GM21528 (cell line): ENCODE measurements around the gene OOSP3.
"Not testable (repeated sequence)": the region's sequence is repeated elsewhere in the genome, so short reads cannot be mapped to it uniquely, and the experiment has no call there.

ENCODE experiments used
- ATAC-seq: cut with Tn5 transposase; IDR thresholded peaks from one replicate; pipeline ENCODE4 v1.9.1; 2021; ENCODE audit warnings: mild to moderate bottlenecking, moderate library complexity; ENCODE audit not compliant: unreplicated experiment, low FRiP score

The OOSP3 gene

DNA sequence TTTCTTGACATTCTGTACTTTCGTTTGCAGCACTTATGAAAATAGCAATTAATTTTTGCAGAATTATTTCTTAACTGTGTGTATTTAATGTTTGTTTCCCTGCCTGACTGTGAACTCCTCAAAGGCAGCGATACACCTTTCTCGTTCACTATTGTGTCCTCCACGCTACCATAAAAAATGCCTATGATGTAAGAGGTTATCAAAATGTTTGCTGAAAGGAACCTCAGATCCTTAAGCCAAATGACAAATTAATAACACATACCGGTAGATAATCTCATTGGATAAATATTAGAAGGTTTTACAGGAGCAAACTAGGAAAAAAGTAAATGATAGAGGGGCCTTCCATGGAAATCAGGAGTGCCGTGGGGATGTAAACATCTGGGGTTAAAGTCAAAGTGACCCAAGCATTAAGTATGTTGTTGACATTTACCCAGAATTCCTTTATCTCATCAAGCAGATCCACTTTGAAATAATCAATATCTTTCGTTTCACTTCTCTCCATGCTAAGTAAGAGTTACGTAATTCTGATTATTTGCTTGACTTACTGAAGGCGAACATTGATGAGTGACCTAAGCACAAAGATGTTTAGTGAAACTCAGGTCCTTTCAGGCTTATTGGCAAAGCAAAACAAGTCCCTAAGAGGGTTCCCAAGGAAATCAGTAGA lies 2.6 kb upstream of the OOSP3 start:
- ATAC-seq = no peak

DNA sequence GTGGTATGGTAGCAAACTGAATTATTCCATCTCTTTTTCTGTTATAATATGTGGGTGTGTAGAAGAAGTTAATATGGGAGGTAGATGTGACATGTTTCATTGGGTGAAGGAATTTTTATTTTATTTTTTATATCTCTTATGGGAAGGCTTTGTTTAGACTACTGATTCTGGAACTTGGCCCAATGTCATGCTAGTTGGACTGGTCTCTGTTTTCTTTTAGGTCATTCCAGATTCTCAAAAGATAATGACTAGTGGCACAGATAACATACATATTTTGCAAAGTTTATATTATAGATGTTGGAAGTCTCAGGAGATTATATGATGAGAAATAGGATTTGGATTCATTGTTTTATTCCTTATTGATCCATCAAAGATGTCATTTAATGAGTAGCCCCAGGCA lies 1.3 kb upstream of the OOSP3 start:
- no peak for ATAC-seq

DNA sequence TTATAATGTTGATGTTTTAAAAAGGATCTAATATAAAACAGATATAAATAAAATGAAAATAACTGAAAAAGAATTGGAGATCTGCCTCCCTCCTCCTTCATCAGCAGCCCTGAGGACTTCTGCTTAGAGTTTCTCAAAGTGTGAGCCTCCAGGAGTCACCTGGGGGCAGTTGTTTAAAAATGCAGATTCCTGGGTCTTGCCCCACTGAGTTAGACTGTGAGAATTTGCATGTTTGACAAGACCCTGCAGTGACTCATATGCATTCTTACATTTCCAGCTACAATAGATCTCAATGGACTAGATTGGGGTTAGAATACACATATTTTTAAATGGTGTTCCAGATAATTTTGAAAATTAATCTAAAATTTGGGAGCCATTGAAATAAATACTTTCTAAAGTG lies 798 bp upstream of the OOSP3 start:
- ATAC-seq = no peak

DNA sequence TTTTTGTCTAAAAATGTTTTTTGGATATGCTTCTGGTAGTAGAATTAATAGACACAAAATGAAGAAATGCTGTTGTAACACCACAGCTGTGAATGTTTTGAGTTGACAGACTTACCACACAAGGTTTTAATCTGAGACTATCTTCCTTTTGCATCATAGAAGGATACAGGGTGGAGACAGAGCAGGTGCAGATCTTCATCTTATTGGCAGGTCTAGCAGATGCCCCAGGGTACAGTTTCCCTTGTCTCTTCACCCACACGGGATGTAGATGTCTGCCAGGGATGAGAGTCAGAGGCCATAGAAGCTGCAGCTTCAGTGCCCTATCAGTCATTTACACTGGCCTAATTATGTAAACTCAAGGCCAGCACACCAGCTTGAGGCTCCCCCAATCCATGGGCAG lies 985 bp downstream of the OOSP3 start:
- no peak for ATAC-seq

DNA sequence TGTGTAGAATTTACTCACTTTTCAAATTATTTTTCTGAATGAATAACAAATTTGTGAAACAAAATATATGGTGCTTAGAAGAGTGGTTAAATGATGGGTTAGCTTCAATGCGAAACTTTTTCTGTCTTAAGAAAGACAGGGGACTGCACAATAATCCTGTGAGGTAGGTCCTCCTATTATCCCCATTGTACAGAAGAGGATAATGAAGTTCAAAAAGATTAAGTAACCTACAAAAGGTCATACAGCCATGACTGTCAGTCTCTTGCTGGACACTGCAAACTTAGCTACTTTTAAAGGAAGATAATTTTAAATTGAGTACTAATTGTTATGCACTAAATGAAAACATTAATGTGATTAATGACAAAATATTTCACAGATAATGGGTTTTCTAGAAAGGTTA lies 5.0 kb downstream of the OOSP3 start:
- ATAC-seq = no peak

DNA sequence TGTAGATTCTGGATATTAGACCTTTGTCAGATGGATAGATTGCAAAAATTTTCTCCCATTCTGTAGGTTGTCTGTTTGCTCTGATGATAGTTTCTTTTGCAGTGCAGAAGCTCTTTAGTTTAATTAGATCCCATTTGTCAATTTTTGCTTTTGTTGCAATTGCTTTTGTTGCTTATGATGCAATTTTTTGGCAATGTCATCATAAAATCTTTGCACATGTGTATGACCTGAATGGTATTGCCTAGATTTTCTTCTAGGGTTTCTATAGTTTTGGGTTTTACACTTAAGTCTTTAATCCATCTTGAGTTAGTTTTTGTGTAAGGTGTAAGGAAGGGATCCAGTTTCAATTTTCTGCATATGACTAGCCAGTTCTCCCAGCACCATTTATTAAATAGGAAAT lies 8.6 kb downstream of the OOSP3 start:
- not testable (repeated sequence) for ATAC-seq

DNA sequence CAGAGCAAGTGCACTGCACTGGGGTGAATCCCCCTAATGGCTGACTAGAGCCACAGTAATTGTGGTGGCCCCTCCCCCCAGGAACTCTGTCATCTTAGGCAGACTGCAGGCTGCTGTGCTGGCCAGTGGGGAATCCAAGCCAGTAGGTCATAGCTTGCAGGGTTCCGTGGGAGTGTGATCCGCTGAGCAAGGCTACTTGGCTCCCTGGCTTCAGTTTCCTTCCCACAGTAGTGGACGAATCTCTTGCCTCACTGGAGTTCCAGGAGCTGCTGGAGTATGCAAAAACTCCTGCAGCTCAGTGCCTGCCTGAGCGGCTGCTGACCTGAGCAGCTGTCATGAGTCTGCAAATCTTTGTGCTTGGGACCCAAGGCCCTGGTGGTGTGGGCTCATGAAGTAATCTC lies 13.2 kb downstream of the OOSP3 start:
- ATAC-seq = no peak

DNA sequence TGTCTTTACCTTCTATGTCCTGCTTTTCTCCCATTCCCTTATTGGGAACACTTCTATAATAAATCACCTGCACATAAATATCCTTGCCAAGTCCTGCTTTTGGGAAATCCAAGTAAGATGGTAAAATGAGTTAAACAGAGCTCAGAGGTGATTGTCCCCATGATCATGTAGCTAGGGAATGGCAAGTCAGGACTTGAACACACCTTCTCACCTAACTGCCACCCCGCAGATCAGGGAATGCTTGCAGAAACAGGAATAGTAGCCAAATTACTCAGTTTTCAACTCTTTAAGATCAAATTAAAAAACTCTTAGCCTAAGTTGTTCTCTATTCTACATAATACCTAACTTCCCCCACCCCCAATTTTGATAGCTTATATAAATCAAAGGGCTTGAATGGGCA lies 16.0 kb downstream of the OOSP3 start:
- no peak for ATAC-seq

DNA sequence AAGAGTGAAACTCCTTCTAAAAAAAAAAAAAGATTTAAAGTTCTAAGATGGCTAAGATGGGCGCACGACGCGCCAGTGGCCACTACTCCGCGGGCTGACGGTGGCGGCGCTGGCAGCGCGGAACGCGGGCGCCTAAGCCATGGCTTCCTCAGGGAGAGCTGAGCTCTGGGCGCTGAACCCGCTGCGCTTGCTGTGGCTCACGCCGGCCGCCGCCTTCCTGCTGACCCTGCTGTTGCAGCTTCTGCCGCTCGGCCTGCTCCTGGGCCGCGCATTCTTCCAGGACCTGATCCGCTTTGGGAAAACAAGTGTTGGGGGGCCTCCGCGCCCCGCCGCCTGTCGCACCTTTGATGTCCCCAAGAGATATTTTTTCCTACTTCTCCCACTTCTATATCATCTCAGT lies 19.5 kb downstream of the OOSP3 start:
- ATAC-seq = no peak

DNA sequence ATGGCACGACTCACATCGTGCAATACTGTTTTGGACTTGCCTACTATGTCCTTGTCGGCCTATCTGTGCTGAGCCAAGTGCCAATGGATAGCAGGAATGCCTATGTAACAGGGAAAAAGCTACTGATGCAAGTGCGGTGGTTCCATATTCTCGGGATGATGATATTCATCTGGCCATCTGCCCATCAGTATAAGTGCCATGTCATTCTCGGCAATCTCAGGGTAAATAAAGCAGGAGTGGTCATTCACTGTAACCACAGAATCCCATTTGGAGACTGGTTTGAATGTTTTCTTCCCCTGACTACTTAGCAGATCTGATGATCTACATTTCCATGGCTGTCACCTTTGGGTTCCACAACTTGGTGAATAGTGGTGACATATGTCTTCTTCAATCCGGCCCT lies 20.1 kb downstream of the OOSP3 start:
- no peak for ATAC-seq

DNA sequence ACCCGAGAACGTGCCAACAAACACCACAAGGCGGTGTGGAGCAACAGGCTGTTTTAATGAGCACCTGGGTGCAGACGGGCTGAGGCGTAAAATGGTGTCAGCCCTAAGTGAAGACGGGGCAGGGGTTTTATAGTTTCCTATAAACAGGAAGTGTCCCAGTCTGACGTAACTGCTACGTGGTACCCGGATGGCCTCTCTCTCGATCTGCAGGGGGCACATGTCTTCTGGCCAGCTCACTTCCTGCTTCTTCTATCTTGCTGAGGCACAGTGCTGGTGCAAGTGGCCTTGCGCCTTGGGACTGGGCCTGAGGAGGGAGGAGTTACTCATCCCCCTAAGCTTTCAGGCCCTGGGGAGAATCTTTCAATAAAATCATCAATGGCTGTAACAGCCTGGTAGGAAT lies 20.9 kb downstream of the OOSP3 start:
- no peak for ATAC-seq

DNA sequence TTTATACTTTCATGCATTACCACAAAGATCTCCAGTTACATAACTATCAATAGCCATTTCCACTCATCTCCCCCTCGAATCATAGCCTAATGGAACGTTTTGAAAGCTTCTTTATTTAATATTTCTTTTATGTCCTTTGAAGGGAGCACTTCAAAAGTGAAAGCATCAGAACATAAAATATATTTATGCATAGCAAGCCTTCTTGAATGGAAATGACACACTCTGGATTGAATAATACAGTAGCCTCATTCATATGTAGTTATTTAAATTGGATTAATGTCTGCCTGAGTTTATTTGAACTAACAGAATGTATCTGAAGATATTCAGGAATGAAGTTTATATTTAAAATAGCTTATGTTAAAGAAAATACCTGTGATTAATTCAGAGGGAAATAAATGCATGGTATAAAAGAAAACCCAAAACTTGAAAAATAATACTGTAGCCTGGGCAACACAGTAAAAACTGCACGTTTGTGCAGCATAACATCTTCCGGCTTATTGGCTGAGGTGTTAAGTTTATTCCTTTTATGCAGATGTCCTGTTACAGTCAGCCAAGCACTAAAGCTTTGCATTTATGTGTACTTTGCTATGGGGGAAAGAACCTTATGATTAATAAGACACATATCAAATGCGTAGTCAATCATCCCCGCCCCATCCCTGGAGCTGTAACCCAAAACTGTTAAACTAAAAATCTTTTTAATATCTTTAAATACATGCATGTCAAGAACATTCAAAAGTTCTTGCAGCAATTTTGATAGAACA lies 22.0 kb downstream of the OOSP3 start:
- ATAC-seq = no peak

DNA sequence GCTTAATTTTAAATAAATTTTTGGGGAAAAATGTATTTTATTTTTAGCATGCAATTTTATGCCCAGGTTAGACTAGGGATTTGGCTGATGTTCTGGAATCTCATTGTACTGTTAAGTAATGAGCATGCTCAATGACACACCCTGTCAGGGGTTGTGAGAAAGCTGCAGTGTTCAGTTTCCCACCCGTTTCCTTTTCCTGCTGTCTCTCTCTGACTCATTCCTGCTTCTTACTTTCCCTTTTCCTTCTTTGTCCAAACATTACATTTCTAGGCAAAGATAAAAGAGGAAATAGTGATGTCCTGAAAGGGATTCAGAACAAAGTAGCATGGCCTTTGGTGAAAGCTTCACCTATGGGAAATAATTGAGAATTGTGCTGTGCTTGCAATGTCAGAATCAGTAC lies 22.7 kb downstream of the OOSP3 start:
- ATAC-seq = no peak

DNA sequence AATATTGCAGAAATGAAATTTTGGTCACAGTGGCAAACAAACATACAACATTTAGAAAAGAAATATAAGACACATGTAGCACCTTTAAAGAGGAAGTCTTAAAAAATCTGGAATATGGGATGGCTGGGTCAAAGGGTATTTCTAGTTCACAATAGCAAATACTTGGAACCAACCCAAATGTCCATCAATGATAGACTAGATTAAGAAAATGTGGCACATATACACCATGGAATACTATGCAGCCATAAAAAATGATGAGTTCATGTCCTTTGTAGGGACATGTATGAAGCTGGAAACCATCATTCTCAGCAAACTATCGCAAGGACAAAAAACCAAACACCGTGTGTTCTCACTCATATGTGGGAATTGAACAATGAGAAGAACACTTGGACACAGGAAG lies 25.0 kb downstream of the OOSP3 start:
- not testable (repeated sequence) for ATAC-seq

DNA sequence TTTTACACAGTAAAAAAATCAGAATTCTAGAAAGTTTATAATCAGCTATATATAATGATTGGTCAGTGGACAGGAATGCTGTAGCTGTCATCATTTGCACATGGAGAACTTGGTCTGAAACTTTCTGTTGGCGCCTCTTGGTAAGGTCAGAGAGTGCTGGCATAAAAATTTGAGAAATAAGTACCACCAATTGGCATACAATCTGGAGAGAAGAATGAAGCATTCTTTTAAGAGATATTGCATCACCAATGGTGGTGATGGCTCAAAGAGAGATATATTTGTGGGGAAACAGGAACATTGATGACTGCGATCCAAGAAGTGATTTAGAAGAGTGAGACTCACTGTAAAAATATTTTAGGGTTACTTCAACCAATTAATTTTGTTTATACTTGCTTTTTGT lies 39.9 kb downstream of the OOSP3 start:
- no peak for ATAC-seq

DNA sequence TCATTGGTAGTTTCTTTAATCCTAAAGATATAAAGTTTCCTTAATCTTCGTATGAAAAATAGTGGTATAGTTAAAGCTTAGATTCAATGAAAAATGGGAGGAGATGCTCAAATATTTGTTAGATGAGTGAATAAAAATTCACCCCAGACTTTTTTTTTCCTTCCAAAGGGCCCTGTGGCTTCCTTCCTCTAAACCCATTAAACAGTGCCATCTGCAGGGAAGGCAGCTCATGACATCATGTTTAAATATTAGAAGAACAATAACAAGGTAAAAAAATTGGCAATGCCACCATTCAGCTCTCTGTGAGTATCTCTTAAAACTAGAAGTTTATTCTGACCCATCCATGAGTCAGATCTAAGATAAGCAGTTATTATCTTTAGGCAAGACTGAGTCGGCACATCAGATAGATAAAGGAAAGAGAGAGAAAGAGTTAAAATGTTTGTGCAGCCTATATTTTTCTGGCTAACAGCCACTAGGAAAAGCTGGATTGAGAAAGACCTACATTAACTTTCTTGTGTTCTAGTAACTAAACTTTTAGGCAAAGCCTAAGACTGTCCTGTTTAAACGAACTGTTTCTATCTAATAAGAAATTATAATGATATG lies 40.5 kb downstream of the OOSP3 start:
- ATAC-seq = no peak

DNA sequence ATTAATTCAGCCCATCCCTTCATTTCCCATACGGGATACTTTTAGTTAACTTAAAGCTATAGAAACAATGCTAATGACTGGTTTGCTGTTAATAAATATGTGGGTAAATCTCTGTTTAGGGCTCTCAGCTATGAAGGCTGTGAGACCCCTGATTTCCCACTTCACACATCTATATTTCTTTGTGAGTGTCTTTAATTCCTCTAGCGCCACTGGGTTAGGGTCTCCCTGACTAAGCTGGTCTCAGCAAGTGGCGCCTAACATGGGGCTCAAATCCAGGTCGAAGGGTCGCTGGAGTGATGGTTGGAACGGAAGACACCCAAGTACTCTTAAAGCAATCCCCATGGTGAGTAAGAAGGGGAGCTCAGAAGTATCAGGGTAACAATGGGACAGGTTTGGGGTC lies 45.2 kb downstream of the OOSP3 start:
- no peak for ATAC-seq

DNA sequence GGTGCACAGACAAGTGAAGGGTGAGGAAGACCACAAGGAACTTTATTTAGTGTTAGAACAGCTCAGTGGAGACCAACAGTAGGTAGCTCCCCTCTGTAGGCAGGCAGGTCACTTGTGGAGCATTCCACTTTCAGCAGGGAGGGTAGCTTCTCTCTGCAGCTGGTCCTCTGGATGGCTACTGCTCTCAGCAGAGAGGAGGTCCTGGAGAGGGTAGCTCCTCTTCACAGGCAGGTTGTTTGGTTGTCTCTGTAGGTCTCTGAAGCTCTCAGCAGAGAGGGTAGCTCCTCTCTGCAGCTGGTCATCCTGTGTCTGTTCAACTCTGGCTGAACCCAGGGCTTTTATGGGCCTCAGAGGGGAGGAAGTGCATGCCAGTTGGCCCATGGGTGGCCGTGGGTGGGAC lies 53.1 kb downstream of the OOSP3 start:
- ATAC-seq = no peak

DNA sequence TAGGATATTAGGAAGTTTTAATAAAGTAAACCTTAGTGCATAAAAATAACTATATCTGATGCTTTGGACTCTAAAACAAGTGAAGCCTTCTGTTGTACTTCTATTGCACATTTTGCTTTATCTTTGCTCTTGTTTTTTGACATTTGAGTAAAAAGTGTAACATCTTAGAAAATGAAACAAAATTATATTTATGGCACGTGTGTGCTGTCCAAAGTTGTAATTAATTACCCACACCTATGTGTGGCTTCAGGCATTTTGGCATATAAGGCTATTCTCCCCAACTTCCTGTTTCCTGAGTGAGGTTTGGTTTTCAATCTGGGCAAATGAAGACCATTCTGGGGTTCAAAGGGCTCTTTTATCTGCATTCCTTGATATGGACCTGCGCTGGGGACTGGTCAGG lies 59.5 kb downstream of the OOSP3 start, which contains the start of gene OOSP1:
Gene OOSP1, plus strand, starts transcription at position 301 of the 400 bp plus-strand sequence. Its CDS starts 23 bp downstream, at position 324.
- no peak for ATAC-seq

DNA sequence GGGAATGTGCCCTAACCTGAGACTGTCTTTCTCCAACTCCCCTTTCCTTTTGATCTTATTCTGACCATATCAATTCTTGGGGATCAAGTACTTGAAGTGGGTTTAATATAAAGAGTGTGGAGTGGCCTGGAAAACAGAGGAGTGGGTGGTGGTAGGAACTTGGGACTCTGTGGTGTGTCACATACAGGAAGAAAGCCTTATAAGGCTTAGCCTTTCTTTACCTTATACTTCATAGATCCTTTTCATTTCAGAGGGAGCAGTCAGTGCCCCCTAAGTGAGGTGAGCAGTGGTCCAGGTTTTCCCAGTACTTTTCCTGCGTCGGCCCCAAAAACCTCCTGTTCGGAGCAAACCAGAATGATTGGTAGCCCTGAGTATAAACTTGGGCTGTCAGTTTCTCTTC lies 60.1 kb downstream of the OOSP3 start:
- no peak for ATAC-seq

DNA sequence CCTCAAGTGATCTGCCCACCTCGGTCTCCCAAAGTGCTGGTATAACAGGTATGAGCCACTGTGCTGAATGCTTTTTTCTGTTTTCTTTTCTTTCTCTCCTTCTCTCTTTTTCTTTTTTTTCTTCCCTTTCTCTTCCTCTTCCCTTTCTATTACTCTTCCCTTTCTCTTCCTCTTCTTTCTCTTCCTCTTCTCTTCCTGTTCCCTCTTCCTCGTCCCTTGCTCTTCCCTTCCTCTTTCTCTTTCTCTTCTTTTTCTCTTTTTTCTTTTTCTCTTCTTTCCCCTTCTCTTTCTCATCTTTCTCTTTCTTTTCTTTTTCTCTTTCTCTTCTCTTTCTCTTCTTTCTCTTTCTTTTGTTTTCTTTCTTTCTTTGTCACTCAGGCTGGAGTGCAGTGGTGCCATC lies 60.9 kb downstream of the OOSP3 start:
- no peak for ATAC-seq

DNA sequence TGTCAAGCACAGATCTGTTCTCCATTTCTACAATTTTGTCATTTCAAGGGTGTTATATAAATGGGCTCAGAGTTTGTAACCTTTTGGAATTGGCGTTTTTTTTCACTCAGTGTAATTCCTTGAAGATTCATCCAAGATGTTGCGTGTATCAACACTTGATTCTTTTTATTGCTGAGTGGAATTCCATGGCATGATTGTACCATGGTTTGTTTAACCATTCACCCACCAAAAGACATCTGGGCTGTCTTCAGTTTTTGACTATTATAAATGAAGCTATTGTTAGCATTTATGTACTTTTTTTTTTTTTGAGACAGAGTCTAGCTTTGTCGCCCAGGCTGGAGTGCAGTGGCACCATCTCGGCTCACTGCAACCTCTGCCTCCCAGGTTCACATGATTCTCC lies 62.5 kb downstream of the OOSP3 start:
- no peak for ATAC-seq
